Type B pancreatic cell (in vitro differentiated cells): ENCODE data around the gene AHRR. TPM values are rescaled to one million over a fixed set of nuclear protein-coding genes. Genes with fewer than 3 reads are reported as not detected.

Experiments used
- DNase-seq: peaks from one replicate; pipeline ENCODE4 v3.0.0; 2021; ENCODE audit warnings: mixed read lengths; ENCODE audit not compliant: unreplicated experiment; ENCODE audit errors: extremely low spot score
- H3K27ac Mint-ChIP-seq: 2 replicates; pipeline ENCODE4 v1.8.0; 2021; ENCODE audit warnings: mild to moderate bottlenecking, mixed read lengths
- H3K27me3 Mint-ChIP-seq: 2 replicates; pipeline ENCODE4 v1.8.0; 2021; ENCODE audit warnings: mixed read lengths
- H3K36me3 Mint-ChIP-seq: 2 replicates; pipeline ENCODE4 v1.8.0; 2021; ENCODE audit warnings: mixed read lengths
- H3K4me1 Mint-ChIP-seq: one replicate; pipeline ENCODE4 v1.8.0; 2021; ENCODE audit warnings: mixed read lengths; ENCODE audit not compliant: unreplicated experiment
- H3K4me3 Mint-ChIP-seq: 2 replicates; pipeline ENCODE4 v1.8.0; 2021; ENCODE audit warnings: mild to moderate bottlenecking, mixed read lengths
- H3K9me3 Mint-ChIP-seq: 2 replicates; pipeline ENCODE4 v1.8.0; 2021; ENCODE audit warnings: mixed read lengths
- total RNA-seq: library from RNA; stranded (reverse); gene quantifications from 2 replicates; pipeline ENCODE4 v1.2.1, GENCODE V29; 2021; ENCODE audit warnings: low replicate concordance
- TF ChIP-seq, protein P1 (sequence below): fragments of 200-600 bp; sonication (generic); conservative IDR thresholded peaks from 2 replicates; pipeline ENCODE4 v1.5.0; 2021; ENCODE audit warnings: antibody characterized with exemption, mild to moderate bottlenecking

AHRR gene
- total RNA-seq, 1 donor from 2014 or later = 13.4 TPM

DNA sequence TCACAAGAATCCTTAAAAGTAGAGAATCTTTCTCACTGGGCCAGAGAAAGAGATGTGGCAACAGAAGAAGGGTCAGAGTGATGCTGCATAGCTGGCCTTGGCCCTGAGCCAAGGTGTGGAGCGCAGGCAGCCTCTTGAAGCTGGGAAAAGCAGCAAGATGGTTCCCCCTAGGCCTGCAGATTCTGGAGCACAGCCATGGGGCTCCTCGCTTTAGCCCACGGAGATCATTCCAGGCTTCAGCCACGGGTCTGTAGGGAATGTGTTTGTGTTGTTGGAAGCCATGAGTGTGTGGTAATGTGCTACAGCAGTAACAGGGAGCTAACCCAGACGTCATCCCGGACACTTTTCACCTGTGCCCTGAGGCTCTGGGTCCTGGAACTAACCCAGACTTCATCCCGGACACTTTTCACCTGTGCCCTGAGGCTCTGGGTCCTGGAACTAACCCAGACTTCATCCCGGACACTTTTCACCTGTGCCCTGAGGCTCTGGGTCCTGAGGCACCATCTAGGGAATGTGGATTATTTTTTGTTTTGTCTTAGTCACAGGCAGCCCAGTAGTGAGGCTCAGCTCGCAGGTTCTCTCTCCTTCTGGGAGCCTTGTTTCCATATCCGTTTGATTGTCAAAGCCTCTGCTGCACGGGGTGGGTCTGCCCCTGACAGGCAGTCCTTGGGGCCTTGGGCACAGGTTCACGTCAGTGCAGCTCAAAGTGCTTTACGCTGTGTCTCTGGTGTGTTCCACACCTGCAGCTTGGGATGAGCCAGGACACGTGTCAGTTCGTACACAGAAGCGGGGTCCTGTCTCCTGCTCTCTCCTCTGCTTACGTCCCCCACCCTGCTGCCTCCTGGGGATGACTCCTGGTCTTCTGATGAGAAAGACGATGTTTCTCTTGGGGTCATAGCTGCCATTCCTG, 65.2 kb downstream of the AHRR start:
- H3K36me3 Mint-ChIP-seq = peaks cover 18% of the 10 kb centered on the region
- H3K27ac Mint-ChIP-seq = no peak overlapping the region
- H3K27me3 Mint-ChIP-seq = no peaks in the 10 kb centered on the region

DNA sequence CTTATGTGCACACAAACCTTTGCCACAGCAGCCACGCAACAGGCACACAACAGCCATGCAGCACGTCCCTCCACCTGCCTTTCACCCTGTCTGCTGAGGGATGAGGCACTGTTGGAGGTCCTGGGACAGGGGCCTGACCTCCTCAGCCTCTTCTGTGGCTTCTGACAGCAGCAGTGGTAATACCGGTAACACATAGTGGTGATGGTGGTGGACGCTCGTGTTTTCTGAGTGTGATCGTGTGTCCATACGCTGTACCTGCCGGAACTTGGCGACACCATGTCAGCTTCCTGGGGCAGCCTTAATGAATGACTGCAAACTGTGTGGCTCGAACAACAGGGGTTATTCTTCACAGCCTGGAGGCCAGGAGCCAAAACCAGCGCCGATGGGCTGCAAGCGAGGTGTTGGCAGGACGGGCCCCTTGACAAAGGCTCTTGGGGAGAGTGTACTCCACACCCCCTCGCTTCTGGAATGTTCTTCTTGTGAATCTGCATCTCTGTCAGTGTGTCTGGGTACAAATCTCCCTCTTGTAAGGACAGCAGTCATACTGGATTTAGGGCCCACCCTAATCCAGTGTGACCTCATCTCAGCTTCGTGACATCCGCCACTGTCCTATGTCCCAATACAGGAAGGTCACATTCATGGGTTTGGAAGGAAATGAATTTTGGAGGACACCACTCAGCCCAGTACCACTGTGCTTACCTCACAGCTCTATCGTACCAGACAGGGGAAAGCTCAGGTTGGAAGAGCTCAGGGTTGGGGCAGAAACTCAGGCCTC, 66.2 kb downstream of the AHRR start:
- Mint-ChIP-seq H3K9me3 (no peaks in the 10 kb centered on the region), H3K4me3 (no peak overlapping the region), H3K27me3 (no peaks in the 10 kb centered on the region), H3K36me3 (peaks cover 13% of the 10 kb centered on the region), H3K27ac (no peak overlapping the region), H3K4me1 (peaks cover 22% of the 10 kb centered on the region)
- DNase-seq = peak; percentile 56
- TF ChIP-seq, protein P1, sequence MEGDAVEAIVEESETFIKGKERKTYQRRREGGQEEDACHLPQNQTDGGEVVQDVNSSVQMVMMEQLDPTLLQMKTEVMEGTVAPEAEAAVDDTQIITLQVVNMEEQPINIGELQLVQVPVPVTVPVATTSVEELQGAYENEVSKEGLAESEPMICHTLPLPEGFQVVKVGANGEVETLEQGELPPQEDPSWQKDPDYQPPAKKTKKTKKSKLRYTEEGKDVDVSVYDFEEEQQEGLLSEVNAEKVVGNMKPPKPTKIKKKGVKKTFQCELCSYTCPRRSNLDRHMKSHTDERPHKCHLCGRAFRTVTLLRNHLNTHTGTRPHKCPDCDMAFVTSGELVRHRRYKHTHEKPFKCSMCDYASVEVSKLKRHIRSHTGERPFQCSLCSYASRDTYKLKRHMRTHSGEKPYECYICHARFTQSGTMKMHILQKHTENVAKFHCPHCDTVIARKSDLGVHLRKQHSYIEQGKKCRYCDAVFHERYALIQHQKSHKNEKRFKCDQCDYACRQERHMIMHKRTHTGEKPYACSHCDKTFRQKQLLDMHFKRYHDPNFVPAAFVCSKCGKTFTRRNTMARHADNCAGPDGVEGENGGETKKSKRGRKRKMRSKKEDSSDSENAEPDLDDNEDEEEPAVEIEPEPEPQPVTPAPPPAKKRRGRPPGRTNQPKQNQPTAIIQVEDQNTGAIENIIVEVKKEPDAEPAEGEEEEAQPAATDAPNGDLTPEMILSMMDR = no peak

More for the DNA sequence above, 65.2 kb downstream of the AHRR start:
- Mint-ChIP-seq H3K9me3 (peaks cover 6% of the 10 kb centered on the region), H3K4me1 (peaks cover 17% of the 10 kb centered on the region), H3K4me3 (no peak overlapping the region)
- TF ChIP-seq, protein P1 = no peak
- peak; percentile 54 for DNase-seq

DNA sequence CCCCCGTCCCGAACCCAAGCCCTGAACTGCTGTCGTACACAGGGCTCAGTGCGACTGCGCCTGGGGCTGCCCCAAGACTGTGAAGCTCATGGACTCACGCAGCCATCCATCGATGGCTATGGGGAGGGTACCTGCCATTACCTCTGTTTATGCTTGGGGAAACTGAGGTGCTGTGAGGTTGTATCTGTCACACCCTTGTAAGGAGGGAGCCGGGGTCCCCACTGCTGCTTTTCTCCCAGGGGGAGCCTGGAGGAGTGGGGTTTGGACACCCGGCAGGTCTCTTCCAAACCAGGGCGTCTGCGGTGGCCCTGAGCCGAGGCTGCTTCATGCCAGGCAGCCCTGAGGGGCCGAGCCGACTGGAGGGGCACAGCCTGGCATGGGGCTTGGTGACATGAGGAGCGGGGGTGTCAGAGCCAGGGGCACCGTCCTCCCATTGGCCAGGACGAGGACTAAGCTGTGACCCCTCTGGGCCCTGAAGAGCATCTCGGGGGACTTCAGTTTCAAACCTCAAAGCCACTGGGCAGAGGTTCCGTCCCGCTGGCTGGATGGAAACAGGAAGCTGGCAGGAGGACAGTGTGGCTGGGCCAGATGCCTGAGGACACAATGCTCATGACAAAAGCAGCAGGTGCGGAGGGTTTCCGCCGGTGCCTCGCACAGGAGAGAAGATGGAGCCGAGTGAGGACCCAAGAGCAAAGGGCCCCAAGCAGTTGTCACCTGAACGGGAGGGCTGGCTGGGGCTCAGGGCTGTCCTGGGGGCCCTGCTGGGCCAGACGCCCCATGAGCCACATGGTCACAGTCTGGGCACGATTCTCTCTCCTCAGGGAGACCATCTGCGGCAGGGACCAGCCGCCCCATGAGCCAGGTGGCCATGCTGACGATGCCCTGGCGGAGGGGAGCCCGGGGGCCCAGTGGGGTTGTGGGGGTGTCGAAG, 67.0 kb downstream of the AHRR start:
- peak; percentile 62 for DNase-seq
- peaks cover 29% of the 10 kb centered on the region for H3K4me1 Mint-ChIP-seq
- H3K27ac Mint-ChIP-seq = no peak overlapping the region
- H3K27me3 Mint-ChIP-seq = no peaks in the 10 kb centered on the region
- peaks cover 13% of the 10 kb centered on the region for H3K36me3 Mint-ChIP-seq
- TF ChIP-seq, protein P1 = no peak
- no peaks in the 10 kb centered on the region for H3K9me3 Mint-ChIP-seq
- H3K4me3 Mint-ChIP-seq = no peak overlapping the region

DNA sequence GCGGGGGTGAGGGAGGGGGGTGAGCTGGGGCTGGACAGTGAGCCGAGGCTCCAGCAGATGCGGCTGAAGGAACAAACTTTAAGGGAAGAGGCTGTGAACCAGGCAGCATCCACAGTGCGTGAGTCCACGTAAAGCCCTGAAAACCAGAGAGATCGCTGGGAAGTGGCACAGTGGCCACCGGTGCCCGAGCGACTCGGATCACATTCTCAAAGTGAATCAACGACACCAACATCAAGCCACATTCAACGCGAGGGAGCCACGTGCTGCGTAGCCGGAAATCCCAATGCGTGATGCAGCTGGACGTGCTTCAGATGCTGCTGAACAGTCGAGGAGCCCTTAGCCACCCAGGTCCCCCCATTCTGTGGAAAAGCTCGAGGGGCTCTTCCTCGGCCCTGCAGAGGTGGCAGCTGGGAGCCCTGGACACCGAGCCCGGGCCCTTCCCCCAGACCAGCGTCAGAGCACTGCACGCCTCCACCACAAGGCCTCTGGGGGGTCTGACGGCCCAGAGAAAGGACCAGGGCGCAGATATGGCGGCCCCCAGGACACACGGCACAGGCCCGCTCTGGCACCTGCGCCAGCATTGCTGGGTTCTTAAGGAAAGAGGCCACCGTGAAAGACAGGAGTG, 67.8 kb downstream of the AHRR start:
- peak; percentile 58 for DNase-seq
- no peak overlapping the region for H3K4me3 Mint-ChIP-seq
- TF ChIP-seq, protein P1 = no peak
- no peaks in the 10 kb centered on the region for H3K27me3 Mint-ChIP-seq
- peaks cover 33% of the 10 kb centered on the region for H3K4me1 Mint-ChIP-seq
- H3K27ac Mint-ChIP-seq = no peak overlapping the region
- no peaks in the 10 kb centered on the region for H3K9me3 Mint-ChIP-seq
- peaks cover 13% of the 10 kb centered on the region for H3K36me3 Mint-ChIP-seq
